GM18526 (cell line): ENCODE results near the gene HNRNPCL4.
"Not testable (repeated sequence)": the region's sequence is repeated elsewhere in the genome, so short reads cannot be mapped to it uniquely, and the experiment has no call there.

Experiments used
- POLR2A ChIP-seq: IDR thresholded peaks from 3 replicates; pipeline ENCODE4 v1.6.1; 2011; ENCODE audit not compliant: insufficient read length; ENCODE audit errors: extremely low read depth

Gene HNRNPCL4

DNA sequence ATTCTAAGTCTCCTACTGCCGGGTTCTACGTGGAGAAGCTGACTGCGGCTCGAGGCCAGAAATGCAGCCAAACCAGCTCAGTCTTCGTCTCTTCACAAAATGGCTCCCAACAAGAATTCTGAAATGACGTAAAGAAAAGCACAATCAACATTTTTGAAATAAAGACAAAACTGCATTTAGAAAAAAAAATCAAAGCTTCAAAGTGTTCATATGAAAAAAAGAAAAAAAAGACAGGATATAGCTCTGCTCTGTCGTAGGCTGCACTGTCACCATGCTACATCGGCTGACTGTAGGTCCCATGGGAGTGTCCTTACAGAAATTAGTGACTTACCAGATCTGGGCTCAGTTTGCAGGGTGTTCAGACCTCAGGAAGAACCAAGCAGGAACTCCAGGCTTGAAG is at the start of gene HNRNPCL4:
Gene HNRNPCL4 (minus strand): TSS at position 101 of the 400 bp plus-strand sequence. CDS start 164 bp downstream, outside the sequence.
- TF ChIP-seq POLR2A: not testable (repeated sequence)

- TF ChIP-seq POLR2A: not testable (repeated sequence)
Measured at GRCh38 chr1:13201309-13201708, 35.9 kb upstream of the HNRNPCL4 start, which contains the start of gene PRAMEF13. Gene PRAMEF13 (minus strand): TSS chr1:13201409. CDS start chr1:13199589, 1,820 bp downstream.

DNA sequence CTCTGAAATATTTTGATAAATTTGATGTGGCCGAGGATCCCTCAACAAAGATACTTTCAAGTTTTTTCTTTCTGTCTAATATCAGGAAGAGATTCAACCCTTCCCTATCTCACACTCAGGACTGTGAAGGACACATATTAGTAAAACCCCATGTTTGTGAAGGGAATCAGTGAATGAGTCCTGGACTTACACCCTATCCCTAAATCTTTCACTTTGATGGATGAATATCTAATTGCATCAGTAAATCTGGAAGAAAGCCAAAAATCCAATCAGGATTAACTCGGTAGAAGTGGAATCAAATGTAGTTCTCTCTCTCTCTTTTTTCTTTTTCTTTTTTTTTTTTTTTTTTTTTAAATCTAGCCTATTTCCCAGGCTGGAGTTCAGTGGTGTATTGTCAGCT is 6.1 kb upstream of the HNRNPCL4 start, which contains the start of gene PRAMEF9:
Gene PRAMEF9 (plus strand): TSS at position 301 of the 400 bp plus-strand sequence. CDS start 3,433 bp downstream, outside the sequence.
- not testable (repeated sequence) for TF ChIP-seq POLR2A

- not testable (repeated sequence) for TF ChIP-seq POLR2A
Measured at GRCh38 chr1:13155909-13156308, 9.5 kb downstream of the HNRNPCL4 start, which contains the start of gene PRAMEF26. Gene PRAMEF26 (minus strand): TSS chr1:13156009. CDS start chr1:13153095, 2,914 bp downstream.

DNA sequence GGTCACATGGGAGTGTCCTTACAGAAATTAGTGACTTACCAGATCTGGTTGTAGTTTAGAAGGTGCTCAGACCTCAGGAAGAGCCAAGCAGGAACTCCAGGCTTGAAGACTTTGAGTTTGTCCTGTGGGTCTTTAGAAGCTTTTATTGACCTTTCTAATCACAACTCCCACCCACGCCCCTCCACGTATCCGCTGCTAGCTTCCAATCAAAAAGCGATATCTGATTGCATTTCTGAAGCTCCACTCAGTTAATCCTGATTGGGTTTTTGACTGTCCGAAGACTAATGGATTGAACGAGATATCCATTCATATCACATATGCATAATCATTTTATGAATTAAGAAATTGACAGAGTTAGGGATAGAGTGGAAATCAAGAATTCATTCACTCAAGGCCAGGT is 48.7 kb downstream of the HNRNPCL4 start, which contains the start of gene HNRNPCL2:
Gene HNRNPCL2 (minus strand): TSS at position 101 of the 400 bp plus-strand sequence. CDS start 454 bp downstream, outside the sequence.
- not testable (repeated sequence) for TF ChIP-seq POLR2A
